Memory B cell (primary cell): ENCODE results near the gene PSMD2.
"Not testable (repeated sequence)": the region's sequence is repeated elsewhere in the genome, so short reads cannot be mapped to it uniquely, and the experiment has no call there.

Experiments used
- ATAC-seq: fragments of 150-1000 bp; cut with Tn5 transposase; 2 replicates; pipeline ENCODE4 v1.10.0; 2021; ENCODE audit warnings: low read depth, mild to moderate bottlenecking, moderate library complexity
- DNase-seq, 2 donors: peaks; one replicate each; pipeline ENCODE4 v3.0.0; 2022; ENCODE audit warnings: low spot score in 2 of 2
- H3K27ac Mint-ChIP-seq: one replicate; pipeline ENCODE4 v1.8.0; 2022; ENCODE audit warnings: mild to moderate bottlenecking, moderate library complexity, mixed read lengths
- H3K27me3 Mint-ChIP-seq: one replicate; pipeline ENCODE4 v1.8.0; 2022; ENCODE audit warnings: mixed read lengths
- H3K36me3 Mint-ChIP-seq: one replicate; pipeline ENCODE4 v1.8.0; 2022; ENCODE audit warnings: mild to moderate bottlenecking, mixed read lengths
- H3K4me1 Mint-ChIP-seq: one replicate; pipeline ENCODE4 v1.8.0; 2022; ENCODE audit warnings: mixed read lengths
- H3K4me3 Mint-ChIP-seq: one replicate; pipeline ENCODE4 v1.8.0; 2022; ENCODE audit warnings: mild to moderate bottlenecking, moderate library complexity, mixed read lengths
- H3K9me3 Mint-ChIP-seq: one replicate; pipeline ENCODE4 v1.8.0; 2022; ENCODE audit warnings: mixed read lengths

PSMD2 gene

DNA sequence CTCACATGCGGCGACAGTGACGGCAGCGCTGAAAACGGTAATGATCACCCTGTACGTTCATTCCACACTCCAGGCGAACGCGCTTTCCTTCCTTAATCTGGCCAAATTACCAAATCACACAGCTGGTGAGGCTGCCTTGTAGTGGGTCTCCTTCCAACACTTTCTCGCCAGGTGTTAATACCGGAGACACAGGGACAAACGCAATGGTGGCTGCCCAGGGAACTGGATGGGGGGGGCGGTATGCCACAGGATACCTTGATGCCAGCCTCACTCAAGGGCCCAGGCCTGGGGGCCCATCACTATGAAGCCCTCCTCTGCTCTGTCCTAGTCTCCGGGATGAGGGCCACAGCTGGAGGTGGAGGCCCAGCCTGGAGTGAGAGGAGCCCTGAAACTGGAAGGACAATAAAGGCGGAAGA is 36.3 kb upstream of the PSMD2 start:
- H3K27me3 Mint-ChIP-seq = peaks cover 32% of the 10 kb centered on the region
- H3K9me3 Mint-ChIP-seq = peaks cover 4% of the 10 kb centered on the region
- H3K36me3 Mint-ChIP-seq = peaks cover 9% of the 10 kb centered on the region
- H3K4me1 Mint-ChIP-seq = peaks cover 19% of the 10 kb centered on the region
- DNase-seq (no peak), ATAC-seq (no peak)
- H3K4me3 Mint-ChIP-seq = peak overlapping the region; percentile 27
- no peak overlapping the region for H3K27ac Mint-ChIP-seq

- H3K27ac Mint-ChIP-seq, ATAC-seq, H3K9me3 Mint-ChIP-seq, H3K36me3 Mint-ChIP-seq, H3K4me1 Mint-ChIP-seq, DNase-seq, H3K4me3 Mint-ChIP-seq: not testable (repeated sequence)
- peaks cover 17% of the 10 kb centered on the region for H3K27me3 Mint-ChIP-seq
Observed at GRCh38 chr3:184267249-184267648, 31.8 kb upstream of the PSMD2 start.

DNA sequence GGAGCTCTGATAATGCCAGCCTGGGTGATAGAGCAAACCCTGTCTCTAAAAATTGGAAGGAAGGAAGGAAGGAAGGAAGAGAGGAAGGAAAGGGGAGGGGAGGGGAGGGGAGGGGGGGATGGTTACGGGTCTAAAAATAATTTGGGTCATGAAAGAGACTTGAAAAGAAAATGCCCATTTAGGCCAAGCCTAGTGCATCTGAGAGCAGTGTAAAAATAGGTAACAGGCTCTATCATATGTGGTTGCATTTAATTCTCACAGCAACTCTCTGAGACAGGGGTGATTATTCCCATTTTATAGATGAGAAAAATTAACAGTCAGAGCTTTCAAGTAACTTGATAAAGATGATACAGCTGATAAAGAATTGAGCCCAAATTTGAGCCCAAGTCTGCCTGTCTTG is 26.8 kb upstream of the PSMD2 start:
- H3K4me1 Mint-ChIP-seq = peaks cover 5% of the 10 kb centered on the region
- peaks cover 3% of the 10 kb centered on the region for H3K36me3 Mint-ChIP-seq
- peaks cover 18% of the 10 kb centered on the region for H3K27me3 Mint-ChIP-seq
- DNase-seq (no peak), ATAC-seq (no peak)
- H3K27ac Mint-ChIP-seq = no peak overlapping the region
- no peak overlapping the region for H3K4me3 Mint-ChIP-seq
- H3K9me3 Mint-ChIP-seq = peaks cover 4% of the 10 kb centered on the region

GRCh38 chr3:184275381-184275701 is 23.7 kb upstream of the PSMD2 start:
- Mint-ChIP-seq H3K4me3 (peak overlapping the region; percentile 16), H3K4me1 (peaks cover 5% of the 10 kb centered on the region), H3K36me3 (peaks cover 2% of the 10 kb centered on the region), H3K27ac (no peak overlapping the region), H3K27me3 (peaks cover 27% of the 10 kb centered on the region), H3K9me3 (peaks cover 2% of the 10 kb centered on the region)
- DNase-seq (no peak), ATAC-seq (no peak)

- H3K27me3 Mint-ChIP-seq = peaks cover 27% of the 10 kb centered on the region
- no peak for ATAC-seq
- peaks cover 2% of the 10 kb centered on the region for H3K36me3 Mint-ChIP-seq
- no peak within 1 kb of the TSS for H3K27ac Mint-ChIP-seq
- H3K9me3 Mint-ChIP-seq = peaks cover 2% of the 10 kb centered on the region
- peaks cover 5% of the 10 kb centered on the region for H3K4me1 Mint-ChIP-seq
- H3K4me3 Mint-ChIP-seq = peak within 1 kb of the TSS; percentile 16
- DNase-seq = no peak
Observed at GRCh38 chr3:184275961-184276910, 22.8 kb upstream of the PSMD2 start, which contains the start of gene ECE2. TSS of gene ECE2 (plus strand) at chr3:184276022. CDS start at chr3:184276154, 132 bp downstream.

GRCh38 chr3:184277366-184277765 is 21.7 kb upstream of the PSMD2 start:
- Mint-ChIP-seq H3K27me3 (peaks cover 30% of the 10 kb centered on the region), H3K9me3 (no peaks in the 10 kb centered on the region), H3K4me3 (no peak overlapping the region), H3K27ac (no peak overlapping the region), H3K4me1 (peaks cover 5% of the 10 kb centered on the region), H3K36me3 (no peaks in the 10 kb centered on the region)
- DNase-seq (no peak), ATAC-seq (no peak)

DNA sequence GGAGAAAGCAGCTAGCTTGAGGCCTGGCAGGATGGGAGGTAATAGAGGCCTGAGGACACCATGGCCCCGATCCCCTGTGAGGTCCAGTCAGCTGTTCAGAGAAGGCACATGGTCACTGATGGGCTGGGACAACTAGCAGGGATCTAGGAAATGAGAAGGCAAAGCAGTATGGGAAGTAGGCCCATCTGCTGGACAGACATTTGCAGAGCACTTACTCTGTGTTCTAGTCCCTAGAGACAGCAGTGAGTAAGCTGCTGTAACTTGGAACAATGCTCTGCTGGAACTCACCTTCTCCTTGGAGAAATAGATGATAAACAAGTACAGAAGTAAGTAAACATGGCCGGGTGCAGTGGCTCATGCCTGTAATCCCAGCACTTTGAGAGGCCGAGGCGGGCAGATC is 16.1 kb upstream of the PSMD2 start:
- H3K27me3 Mint-ChIP-seq = peaks cover 26% of the 10 kb centered on the region
- H3K36me3 Mint-ChIP-seq = no peaks in the 10 kb centered on the region
- no peaks in the 10 kb centered on the region for H3K4me1 Mint-ChIP-seq
- no peaks in the 10 kb centered on the region for H3K9me3 Mint-ChIP-seq
- ATAC-seq (no peak), DNase-seq (no peak)
- no peak overlapping the region for H3K27ac Mint-ChIP-seq
- H3K4me3 Mint-ChIP-seq = no peak overlapping the region

DNA sequence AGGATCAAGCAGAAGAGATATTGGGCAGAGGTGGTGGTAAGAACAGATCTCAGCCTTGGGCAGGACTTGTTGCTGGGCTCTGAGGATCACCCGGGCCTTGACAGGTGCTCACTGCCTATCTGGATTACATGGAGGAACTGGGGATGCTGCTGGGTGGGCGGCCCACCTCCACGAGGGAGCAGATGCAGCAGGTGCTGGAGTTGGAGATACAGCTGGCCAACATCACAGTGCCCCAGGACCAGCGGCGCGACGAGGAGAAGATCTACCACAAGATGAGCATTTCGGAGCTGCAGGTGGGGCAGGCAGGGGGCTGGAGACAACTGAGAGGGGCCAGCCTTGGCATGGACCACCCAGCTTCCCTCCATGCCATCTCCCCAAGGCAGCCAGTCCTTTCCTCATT is 15.4 kb upstream of the PSMD2 start:
- H3K27me3 Mint-ChIP-seq = peaks cover 23% of the 10 kb centered on the region
- no peak overlapping the region for H3K4me3 Mint-ChIP-seq
- H3K4me1 Mint-ChIP-seq = no peaks in the 10 kb centered on the region
- ATAC-seq (no peak), DNase-seq (no peak)
- H3K9me3 Mint-ChIP-seq = no peaks in the 10 kb centered on the region
- no peaks in the 10 kb centered on the region for H3K36me3 Mint-ChIP-seq
- H3K27ac Mint-ChIP-seq = no peak overlapping the region

DNA sequence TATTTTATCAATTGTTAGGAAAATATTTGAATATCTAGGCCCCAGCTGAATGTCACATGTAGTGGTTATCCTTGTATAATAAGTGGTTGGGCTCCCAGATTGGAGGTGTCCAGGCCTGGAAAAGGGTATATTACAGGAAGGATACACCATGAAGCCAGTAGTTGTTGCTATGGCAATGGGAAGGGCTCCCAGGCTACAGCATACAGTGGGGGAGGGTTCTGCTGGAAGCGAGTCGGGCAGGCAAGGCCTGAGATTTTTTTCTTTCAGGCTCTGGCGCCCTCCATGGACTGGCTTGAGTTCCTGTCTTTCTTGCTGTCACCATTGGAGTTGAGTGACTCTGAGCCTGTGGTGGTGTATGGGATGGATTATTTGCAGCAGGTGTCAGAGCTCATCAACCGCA is 14.3 kb upstream of the PSMD2 start:
- no peak overlapping the region for H3K4me3 Mint-ChIP-seq
- H3K9me3 Mint-ChIP-seq = no peaks in the 10 kb centered on the region
- no peaks in the 10 kb centered on the region for H3K36me3 Mint-ChIP-seq
- H3K4me1 Mint-ChIP-seq = no peaks in the 10 kb centered on the region
- no peak for DNase-seq
- ATAC-seq = no peak
- H3K27me3 Mint-ChIP-seq = peaks cover 21% of the 10 kb centered on the region
- H3K27ac Mint-ChIP-seq = no peak overlapping the region

- Mint-ChIP-seq H3K4me3 (no peak overlapping the region), H3K4me1 (no peaks in the 10 kb centered on the region), H3K36me3 (no peaks in the 10 kb centered on the region), H3K27ac (no peak overlapping the region), H3K9me3 (no peaks in the 10 kb centered on the region), H3K27me3 (peaks cover 16% of the 10 kb centered on the region)
- peak; percentile 74 for ATAC-seq
- DNase-seq = peak; percentile 32 to 34
Observed at GRCh38 chr3:184289426-184289938, 9.6 kb upstream of the PSMD2 start.

GRCh38 chr3:184290331-184290730 is 8.7 kb upstream of the PSMD2 start:
- Mint-ChIP-seq H3K4me3 (no peak overlapping the region), H3K27me3 (peaks cover 13% of the 10 kb centered on the region), H3K4me1 (no peaks in the 10 kb centered on the region), H3K36me3 (no peaks in the 10 kb centered on the region), H3K27ac (no peak overlapping the region), H3K9me3 (no peaks in the 10 kb centered on the region)
- DNase-seq (no peak), ATAC-seq (no peak)

GRCh38 chr3:184291044-184291737 is 7.8 kb upstream of the PSMD2 start:
- no peak for DNase-seq
- Mint-ChIP-seq H3K36me3 (no peaks in the 10 kb centered on the region), H3K27me3 (peaks cover 6% of the 10 kb centered on the region), H3K27ac (no peak overlapping the region), H3K4me3 (no peak overlapping the region), H3K9me3 (no peaks in the 10 kb centered on the region), H3K4me1 (no peaks in the 10 kb centered on the region)
- no peak for ATAC-seq

GRCh38 chr3:184291738-184292445 is 7.1 kb upstream of the PSMD2 start:
- H3K27ac Mint-ChIP-seq = no peak overlapping the region
- H3K4me3 Mint-ChIP-seq = no peak overlapping the region
- no peaks in the 10 kb centered on the region for H3K4me1 Mint-ChIP-seq
- peaks cover 5% of the 10 kb centered on the region for H3K27me3 Mint-ChIP-seq
- no peak for ATAC-seq
- no peak for DNase-seq
- H3K9me3 Mint-ChIP-seq = no peaks in the 10 kb centered on the region
- H3K36me3 Mint-ChIP-seq = no peaks in the 10 kb centered on the region

- Mint-ChIP-seq H3K9me3 (no peaks in the 10 kb centered on the region), H3K36me3 (no peaks in the 10 kb centered on the region), H3K4me1 (peaks cover 13% of the 10 kb centered on the region), H3K4me3 (no peak overlapping the region), H3K27ac (no peak overlapping the region), H3K27me3 (peaks cover 5% of the 10 kb centered on the region)
- ATAC-seq = no peak
- DNase-seq = no peak
Observed at GRCh38 chr3:184295771-184296170, 3.3 kb upstream of the PSMD2 start.
